Left ventricle myocardium inferior (tissue), 1 donor: ENCODE results near the gene HYAL3. TPM values are rescaled to one million over a fixed set of nuclear protein-coding genes. Genes with fewer than 3 reads are reported as not detected.

Experiments used
- DNase-seq: peaks from one replicate; pipeline ENCODE4 v3.0.0-alpha.2; 2020
- H3K27ac ChIP-seq: fragments of 200-600 bp; replicated peaks from 2 replicates; pipeline ENCODE4 v1.8.0; 2021
- H3K27me3 ChIP-seq: fragments of 200-600 bp; 2 replicates; pipeline ENCODE4 v1.8.0; 2021; ENCODE audit warnings: low read depth
- H3K36me3 ChIP-seq: fragments of 200-600 bp; 2 replicates; pipeline ENCODE4 v1.8.0; 2021
- H3K4me1 ChIP-seq: fragments of 200-600 bp; 2 replicates; pipeline ENCODE4 v1.8.0; 2021
- H3K4me3 ChIP-seq: fragments of 200-600 bp; 2 replicates; pipeline ENCODE4 v1.8.0; 2021; ENCODE audit warnings: mild to moderate bottlenecking, moderate library complexity
- H3K9me3 ChIP-seq: fragments of 200-600 bp; replicated peaks from 2 replicates; pipeline ENCODE4 v1.8.0; 2021
- CTCF ChIP-seq: fragments of 200-600 bp; IDR thresholded peaks from 2 replicates; pipeline ENCODE4 v1.8.0; 2021; ENCODE audit warnings: antibody characterized with exemption, mild to moderate bottlenecking, borderline replicate concordance
- intact Hi-C: fragments of 100-400 bp; cut with micrococcal nuclease; formaldehyde crosslinking; loops from one replicate; pipeline ENCODE4 v1.11.0; 2022
- total RNA-seq: library from RNA; stranded (reverse); fragmentation: NEBNext Ultra II Directional; extraction: Animal tissue kit (Norgen Biotek cat#: 25700); gene quantifications from one replicate; pipeline ENCODE4 v1.2.1, GENCODE V29; 2021
- donor health status: DM: no; HTN: yes; CAD: no; lungs with severe emphysema.

The HYAL3 gene
- total RNA-seq, 1 donor from 2014 or later: 1.2 TPM

- TF ChIP-seq CTCF: no peak
- H3K36me3 ChIP-seq: peaks cover 10% of the 10 kb centered on the region
- peak; percentile 19 for DNase-seq
- intact Hi-C loops: no loop called here
- H3K4me3 ChIP-seq: no peak overlapping the region
- peaks cover 55% of the 10 kb centered on the region for H3K4me1 ChIP-seq
- H3K27me3 ChIP-seq: no peaks in the 10 kb centered on the region
- peak overlapping the region; percentile 97 for H3K27ac ChIP-seq
- no peaks in the 10 kb centered on the region for H3K9me3 ChIP-seq
These were observed 1.8 kb downstream of the HYAL3 start for GRCh38 chr3:50297384-50297775.

GRCh38 chr3:50296721-50297383 is 2.4 kb downstream of the HYAL3 start:
- no peak overlapping the region for H3K4me3 ChIP-seq
- H3K9me3 ChIP-seq: no peaks in the 10 kb centered on the region
- H3K27ac ChIP-seq: no peak overlapping the region
- no peaks in the 10 kb centered on the region for H3K27me3 ChIP-seq
- intact Hi-C loops: no loop called here
- TF ChIP-seq CTCF: no peak
- H3K36me3 ChIP-seq: peaks cover 10% of the 10 kb centered on the region
- H3K4me1 ChIP-seq: peaks cover 53% of the 10 kb centered on the region
- DNase-seq: peak; percentile 13

- no peak for TF ChIP-seq CTCF
- Histone ChIP-seq H3K4me1 (peaks cover 53% of the 10 kb centered on the region), H3K27ac (no peak overlapping the region), H3K4me3 (no peak overlapping the region), H3K36me3 (peaks cover 6% of the 10 kb centered on the region), H3K27me3 (no peaks in the 10 kb centered on the region), H3K9me3 (no peaks in the 10 kb centered on the region)
- intact Hi-C loops: no loop called here
- DNase-seq: no peak
These were observed 3.4 kb downstream of the HYAL3 start for GRCh38 chr3:50295553-50296431.

GRCh38 chr3:50294492-50295403 is 4.5 kb downstream of the HYAL3 start:
- TF ChIP-seq CTCF: no peak
- no peak overlapping the region for H3K4me3 ChIP-seq
- intact Hi-C loops: no loop called here
- DNase-seq: peak; percentile 16
- H3K27ac ChIP-seq: no peak overlapping the region
- peaks cover 8% of the 10 kb centered on the region for H3K36me3 ChIP-seq
- H3K27me3 ChIP-seq: no peaks in the 10 kb centered on the region
- H3K4me1 ChIP-seq: peaks cover 47% of the 10 kb centered on the region
- H3K9me3 ChIP-seq: no peaks in the 10 kb centered on the region

- no peak for DNase-seq
- Histone ChIP-seq H3K36me3 (peaks cover 15% of the 10 kb centered on the region), H3K27me3 (no peaks in the 10 kb centered on the region), H3K27ac (no peak overlapping the region), H3K9me3 (no peaks in the 10 kb centered on the region), H3K4me3 (no peak overlapping the region), H3K4me1 (peaks cover 45% of the 10 kb centered on the region)
- TF ChIP-seq CTCF: no peak
- intact Hi-C loops: no loop called here
These were observed 5.1 kb downstream of the HYAL3 start for GRCh38 chr3:50294089-50294488.
